ENCODE measurements around the gene NCBP3.

DNA sequence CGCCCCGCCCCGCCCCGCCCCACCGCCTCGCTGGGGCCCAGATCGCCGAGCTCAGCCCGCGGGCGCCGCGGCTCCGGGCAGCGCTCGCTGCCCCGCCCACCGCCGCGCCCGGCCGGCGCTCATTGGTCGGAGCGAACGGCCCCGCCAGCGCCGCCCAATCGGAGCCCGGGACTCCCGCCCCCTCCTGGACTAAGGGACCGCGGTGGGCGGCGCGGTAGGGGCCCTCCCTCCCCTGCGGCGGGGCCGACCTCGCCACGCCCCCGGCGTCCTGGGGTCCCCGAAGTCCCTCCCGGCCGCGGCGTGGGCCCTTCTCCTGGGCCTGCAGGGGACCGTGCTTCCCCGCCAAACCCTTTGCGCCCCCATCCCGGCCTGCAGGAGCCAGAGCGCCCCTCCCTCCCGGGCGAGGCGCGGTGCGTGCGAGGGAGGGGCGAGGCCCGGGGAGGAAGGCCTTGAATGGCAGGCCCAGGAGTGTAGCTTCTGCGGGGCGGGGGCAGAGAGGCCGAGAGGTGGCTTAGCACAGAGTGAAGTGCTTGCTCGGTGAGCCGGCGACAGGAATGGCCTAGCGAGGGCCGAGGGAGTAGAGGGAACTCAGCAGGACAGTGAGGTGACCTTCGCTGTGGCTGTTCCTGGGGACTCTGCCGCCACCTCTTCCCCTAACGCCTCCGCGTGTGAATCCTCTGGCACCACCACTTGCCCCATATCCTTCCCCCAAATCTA, 47.1 kb upstream of the NCBP3 start, which contains the start of gene CAMKK1:
- TF ChIP-seq CTCF (IDR thresholded peaks at IDR 0.05; ENCODE audit: low read length) = no peak
- no peak for TF ChIP-seq EZH2 (IDR thresholded peaks at IDR 0.05; ENCODE audit: borderline replicate concordance, low read length)

Data from OCI-LY1 (cell line).